ENCODE measurements around the gene SORCS3. TPM values are rescaled to one million over a fixed set of nuclear protein-coding genes. Genes with fewer than 3 reads are reported as not detected.

The SORCS3 gene
- total RNA-seq, 1 experiment from 2014 or later, result not detected

DNA sequence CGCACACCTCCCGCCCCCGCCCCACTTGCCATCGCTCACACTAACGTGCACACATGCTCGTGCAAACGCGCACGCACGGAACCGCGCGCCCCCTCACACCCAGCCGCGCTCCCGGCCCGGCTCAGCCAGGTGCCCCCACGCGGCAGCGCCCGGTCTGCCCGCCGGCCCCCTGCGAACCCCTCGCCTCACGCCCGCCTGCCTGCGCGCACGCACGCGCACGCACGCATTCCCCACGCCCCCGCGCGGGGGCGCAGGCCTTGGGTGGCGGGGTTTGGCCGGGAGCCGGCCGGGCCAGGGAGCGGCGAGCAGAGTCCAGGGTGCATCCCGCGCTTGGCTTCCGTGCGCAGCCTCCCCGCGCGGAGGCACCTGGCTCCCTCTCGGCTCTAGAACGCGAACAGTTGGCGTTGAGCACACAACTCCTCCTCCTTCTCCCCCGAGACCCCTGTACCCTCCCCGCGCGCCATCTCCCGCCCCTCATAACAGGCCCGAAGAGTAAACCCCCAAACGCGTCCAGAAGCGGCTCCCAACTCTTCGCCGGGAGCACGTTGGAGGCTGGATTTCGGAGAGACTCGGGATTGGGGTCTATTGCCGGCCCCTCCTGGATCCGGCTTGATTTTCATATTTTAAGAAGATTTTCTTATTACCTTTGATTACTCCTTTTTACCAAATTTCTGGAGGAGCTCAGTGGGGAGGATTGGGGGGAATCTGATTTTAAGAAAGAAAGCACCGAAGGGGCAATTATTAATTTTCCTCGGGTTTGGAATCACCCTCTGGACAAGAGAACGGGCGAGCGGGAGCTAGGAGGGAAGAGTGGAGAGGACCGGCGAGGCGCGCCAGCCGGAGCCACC is 527 bp upstream of the SORCS3 start:
- no peak for TF ChIP-seq POLR2AphosphoS5 (IDR thresholded peaks at IDR 0.05; ENCODE audit: low read depth, low read length)
- Histone ChIP-seq H4K20me1 (ENCODE audit: insufficient read depth) (no peaks in the 10 kb centered on the region), H3K36me3 (ENCODE audit: control insufficient read depth in 1 of 2, insufficient read depth in 2 of 2, low read length in 2 of 2) (no peaks in the 10 kb centered on the region), H2AFZ (ENCODE audit: low read depth, low read length, poor library complexity, severe bottlenecking) (no peak overlapping the region), H3K27me3 (ENCODE audit: insufficient read depth, low read length) (peaks cover 30% of the 10 kb centered on the region), H3K4me2 (ENCODE audit: low read length) (no peak overlapping the region), H3K79me2 (ENCODE audit: insufficient read depth, low read length) (no peaks in the 10 kb centered on the region), H3K9ac (ENCODE audit: low read length) (no peak overlapping the region), H3K9me2 (ENCODE audit: insufficient read depth) (no peaks in the 10 kb centered on the region), H3K9me3 (ENCODE audit: control insufficient read depth in 1 of 2, insufficient read depth in 1 of 2, low read depth in 1 of 2, low read length in 2 of 2) (no peaks in the 10 kb centered on the region), H3K4me3 (replicated peaks in 1 of 2; ENCODE audit: low read depth in 1 of 2, low read length in 2 of 2) (no peak overlapping the region), H3K4me1 (ENCODE audit: control insufficient read depth in 1 of 2, insufficient read depth in 2 of 2, low read length in 2 of 2) (no peaks in the 10 kb centered on the region), H3K27ac (ENCODE audit: low read depth, low read length) (no peak overlapping the region)
- intact Hi-C loops (cut with micrococcal nuclease), result no loop called here
- ChIA-PET RAD21 (ENCODE audit: low non-redundant PET in 1 of 2, low total read pairs in 2 of 2, uncharacterized antibody in 2 of 2, unreplicated experiment in 2 of 2) (no interaction called here), CTCF (no interaction called here), POLR2A (no interaction called here)
- ATAC-seq (no peak), DNase-seq (ENCODE audit: low read depth, low spot score) (no peak)
- BruUV-seq (replicated peaks), result no TSS peak

GRCh38 chr10:104641937-104642657 is 1.0 kb downstream of the SORCS3 start:
- DNase-seq (ENCODE audit: low read depth, low spot score), result no peak
- Histone ChIP-seq H3K4me3 (replicated peaks in 1 of 2; ENCODE audit: low read depth in 1 of 2, low read length in 2 of 2) (no peak overlapping the region), H3K27ac (ENCODE audit: low read depth, low read length) (no peak overlapping the region), H3K9me3 (ENCODE audit: control insufficient read depth in 1 of 2, insufficient read depth in 1 of 2, low read depth in 1 of 2, low read length in 2 of 2) (no peaks in the 10 kb centered on the region), H3K36me3 (ENCODE audit: control insufficient read depth in 1 of 2, insufficient read depth in 2 of 2, low read length in 2 of 2) (no peaks in the 10 kb centered on the region), H3K4me2 (ENCODE audit: low read length) (no peak overlapping the region), H2AFZ (ENCODE audit: low read depth, low read length, poor library complexity, severe bottlenecking) (no peak overlapping the region), H3K9ac (ENCODE audit: low read length) (no peak overlapping the region), H3K79me2 (ENCODE audit: insufficient read depth, low read length) (no peaks in the 10 kb centered on the region), H3K27me3 (ENCODE audit: insufficient read depth, low read length) (peaks cover 31% of the 10 kb centered on the region), H3K9me2 (ENCODE audit: insufficient read depth) (no peaks in the 10 kb centered on the region), H3K4me1 (ENCODE audit: control insufficient read depth in 1 of 2, insufficient read depth in 2 of 2, low read length in 2 of 2) (no peaks in the 10 kb centered on the region), H4K20me1 (ENCODE audit: insufficient read depth) (no peaks in the 10 kb centered on the region)
- intact Hi-C loops (cut with micrococcal nuclease), result no loop called here
- ATAC-seq, result no peak
- ChIA-PET RAD21 (ENCODE audit: low non-redundant PET in 1 of 2, low total read pairs in 2 of 2, uncharacterized antibody in 2 of 2, unreplicated experiment in 2 of 2) (no interaction called here), CTCF (no interaction called here), POLR2A (no interaction called here)
- BruUV-seq (replicated peaks), result no TSS peak
- no peak for TF ChIP-seq ZFX (IDR thresholded peaks at IDR 0.05)
- TF ChIP-seq YY1 (IDR thresholded peaks at IDR 0.05; ENCODE audit: extremely low read depth, insufficient replicate concordance, low read depth, low read length), result no peak
- no peak for TF ChIP-seq JUND (IDR thresholded peaks at IDR 0.05)
- no peak for TF ChIP-seq POLR2AphosphoS5 (IDR thresholded peaks at IDR 0.05; ENCODE audit: low read depth, low read length)
- TF ChIP-seq RAD21 (IDR thresholded peaks at IDR 0.05; ENCODE audit: low read depth), result no peak
- no peak for TF ChIP-seq TCF7L2 (IDR thresholded peaks at IDR 0.05; ENCODE audit: borderline replicate concordance, extremely low read depth, insufficient read depth, insufficient read length)
- no peak for TF ChIP-seq FOSL1 (IDR thresholded peaks at IDR 0.05; ENCODE audit: low read depth)
- TF ChIP-seq ELF1 (IDR thresholded peaks at IDR 0.05; ENCODE audit: borderline replicate concordance, low read depth), result no peak
- TF ChIP-seq ZBTB33 (IDR thresholded peaks at IDR 0.05; ENCODE audit: extremely low read depth, insufficient replicate concordance, low read length), result no peak
- no peak for TF ChIP-seq SP1 (IDR thresholded peaks at IDR 0.05; ENCODE audit: low read depth)
- TF ChIP-seq ZNF274 (IDR thresholded peaks at IDR 0.05; ENCODE audit: low read depth, low read length), result no peak
- TF ChIP-seq SIN3A (IDR thresholded peaks at IDR 0.05; ENCODE audit: low read depth), result no peak
- TF ChIP-seq, protein P1, sequence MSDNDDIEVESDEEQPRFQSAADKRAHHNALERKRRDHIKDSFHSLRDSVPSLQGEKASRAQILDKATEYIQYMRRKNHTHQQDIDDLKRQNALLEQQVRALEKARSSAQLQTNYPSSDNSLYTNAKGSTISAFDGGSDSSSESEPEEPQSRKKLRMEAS (IDR thresholded peaks at IDR 0.05), result no peak
- TF ChIP-seq, protein P2, sequence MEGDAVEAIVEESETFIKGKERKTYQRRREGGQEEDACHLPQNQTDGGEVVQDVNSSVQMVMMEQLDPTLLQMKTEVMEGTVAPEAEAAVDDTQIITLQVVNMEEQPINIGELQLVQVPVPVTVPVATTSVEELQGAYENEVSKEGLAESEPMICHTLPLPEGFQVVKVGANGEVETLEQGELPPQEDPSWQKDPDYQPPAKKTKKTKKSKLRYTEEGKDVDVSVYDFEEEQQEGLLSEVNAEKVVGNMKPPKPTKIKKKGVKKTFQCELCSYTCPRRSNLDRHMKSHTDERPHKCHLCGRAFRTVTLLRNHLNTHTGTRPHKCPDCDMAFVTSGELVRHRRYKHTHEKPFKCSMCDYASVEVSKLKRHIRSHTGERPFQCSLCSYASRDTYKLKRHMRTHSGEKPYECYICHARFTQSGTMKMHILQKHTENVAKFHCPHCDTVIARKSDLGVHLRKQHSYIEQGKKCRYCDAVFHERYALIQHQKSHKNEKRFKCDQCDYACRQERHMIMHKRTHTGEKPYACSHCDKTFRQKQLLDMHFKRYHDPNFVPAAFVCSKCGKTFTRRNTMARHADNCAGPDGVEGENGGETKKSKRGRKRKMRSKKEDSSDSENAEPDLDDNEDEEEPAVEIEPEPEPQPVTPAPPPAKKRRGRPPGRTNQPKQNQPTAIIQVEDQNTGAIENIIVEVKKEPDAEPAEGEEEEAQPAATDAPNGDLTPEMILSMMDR (IDR thresholded peaks at IDR 0.05 in 2 of 3, conservative IDR thresholded peaks at IDR 0.05 in 1 of 3; ENCODE audit: borderline replicate concordance in 1 of 3, insufficient read depth in 1 of 3, low read depth in 2 of 3, low read length in 2 of 3), result no peak
- no peak for TF ChIP-seq CBX3 (IDR thresholded peaks at IDR 0.05; ENCODE audit: low read depth)
